UCSD-AML1 (cell line): ENCODE measurements around the gene KIF26B.
"Not testable (repeated sequence)": the region's sequence is repeated elsewhere in the genome, so short reads cannot be mapped to it uniquely, and the experiment has no call there.

Experiments used
- DNase-seq: peaks from one replicate; lab custom pipeline; 2025; ENCODE audit not compliant: unreplicated experiment; lab: John Stamatoyannopoulos, UW

Gene KIF26B

DNA sequence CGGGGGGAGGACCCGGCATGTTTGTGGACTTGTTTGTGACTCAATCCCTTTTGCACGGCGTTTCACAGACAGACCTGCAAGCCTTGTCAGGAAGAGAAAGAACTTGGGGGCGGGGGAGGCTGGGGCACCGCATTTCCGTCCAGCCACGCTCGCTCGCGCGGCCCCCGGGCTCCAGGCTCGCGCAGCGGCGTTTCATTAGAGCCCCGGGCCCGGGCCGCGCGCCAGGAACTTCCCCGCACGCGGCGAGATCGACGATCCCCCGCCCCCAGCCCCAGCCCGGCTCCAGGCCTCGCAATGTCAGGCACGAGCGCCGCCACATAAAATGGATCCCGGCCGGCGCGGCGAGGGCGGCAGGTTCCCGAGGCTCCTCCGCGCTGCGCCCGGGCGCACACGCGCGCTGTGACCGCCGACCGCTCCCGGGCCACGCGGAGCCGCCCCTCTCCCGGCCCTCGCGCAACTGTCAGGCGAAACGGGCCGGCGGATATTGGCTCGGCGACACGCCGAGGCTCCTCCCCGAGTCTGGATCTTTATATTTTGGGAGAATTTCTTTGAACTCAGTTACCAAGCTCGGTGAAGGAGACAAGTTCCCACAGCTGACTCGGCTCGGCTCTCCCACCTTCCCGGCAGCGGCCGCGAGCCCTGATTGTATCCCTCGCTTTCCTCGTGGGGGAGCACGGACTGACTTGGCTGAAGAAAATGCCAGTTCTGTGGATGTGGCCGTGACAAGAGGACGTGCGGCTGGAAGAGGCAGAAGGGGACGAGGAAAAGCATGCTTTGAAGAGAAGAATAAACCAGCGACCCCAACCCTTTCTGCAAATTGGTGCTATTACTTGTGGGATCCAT lies at the start of gene KIF26B:
Gene KIF26B (plus strand): TSS at position 557 of the 843 bp plus-strand sequence. CDS start 440 bp downstream, outside the sequence.
- DNase-seq: peak; percentile 59

DNA sequence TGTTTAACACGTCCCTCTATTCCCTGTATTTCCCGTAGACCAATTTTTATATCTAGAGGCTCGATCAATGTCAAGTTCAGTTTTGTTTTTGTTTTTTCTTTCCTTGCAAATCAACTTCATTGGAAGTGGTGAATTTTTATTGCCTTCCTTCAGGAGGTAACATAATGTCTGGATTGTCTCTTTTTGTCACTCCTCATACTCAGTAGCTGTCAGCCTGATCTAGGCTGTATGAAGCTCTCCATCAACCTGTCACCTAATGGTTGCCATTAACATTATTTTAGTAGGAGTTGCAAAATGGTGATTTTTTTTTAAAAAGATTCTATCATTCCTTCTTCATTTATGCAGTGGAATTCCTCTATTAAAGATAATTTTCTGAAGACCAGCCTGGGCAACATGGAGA lies 49.7 kb upstream of the KIF26B start:
- DNase-seq: no peak

DNA sequence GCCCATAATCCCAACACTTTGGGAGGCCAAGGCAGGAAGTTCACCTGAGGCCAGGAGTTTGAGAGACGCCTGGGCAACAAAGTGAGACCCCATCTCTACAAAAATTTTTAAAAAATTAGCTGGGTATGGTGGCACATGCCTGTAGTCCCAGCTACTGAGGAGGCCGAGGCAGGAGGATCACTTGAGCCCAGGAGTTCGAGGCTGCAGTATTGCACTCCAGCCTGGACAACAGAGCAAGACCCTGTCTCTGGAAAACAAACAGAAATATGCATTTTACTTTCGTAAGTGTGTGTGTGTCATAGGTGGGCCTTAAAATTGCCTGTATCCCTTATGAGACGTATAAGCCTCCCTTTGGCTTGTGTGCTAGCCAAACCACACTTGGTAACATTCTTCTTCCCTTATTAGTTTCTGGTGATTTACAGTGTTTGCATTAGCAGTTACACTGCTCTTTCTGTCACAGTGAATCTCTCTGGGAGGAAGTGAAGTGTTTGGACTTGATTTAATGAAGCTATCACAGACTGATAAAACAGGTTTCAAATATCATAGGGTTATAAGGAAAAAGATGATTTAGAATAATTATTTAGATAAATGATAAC lies 48.9 kb upstream of the KIF26B start:
- DNase-seq: no peak

DNA sequence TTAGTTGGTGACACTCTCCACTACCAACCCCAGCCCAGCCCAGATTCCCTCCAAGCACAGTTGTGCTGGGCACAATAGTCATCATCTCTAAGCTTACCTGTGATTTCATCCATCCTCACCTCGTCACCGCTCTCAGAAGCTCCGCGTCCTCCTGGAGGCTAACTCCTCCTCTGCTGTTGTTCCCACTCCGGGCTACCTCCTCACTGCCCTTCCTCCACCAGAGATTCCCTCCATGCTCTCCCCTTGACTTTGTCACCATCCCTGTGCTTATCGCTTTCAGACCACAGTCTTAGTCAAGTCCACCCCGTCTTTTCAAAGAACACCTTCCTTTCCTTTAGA lies 47.0 kb upstream of the KIF26B start:
- DNase-seq: no peak

DNA sequence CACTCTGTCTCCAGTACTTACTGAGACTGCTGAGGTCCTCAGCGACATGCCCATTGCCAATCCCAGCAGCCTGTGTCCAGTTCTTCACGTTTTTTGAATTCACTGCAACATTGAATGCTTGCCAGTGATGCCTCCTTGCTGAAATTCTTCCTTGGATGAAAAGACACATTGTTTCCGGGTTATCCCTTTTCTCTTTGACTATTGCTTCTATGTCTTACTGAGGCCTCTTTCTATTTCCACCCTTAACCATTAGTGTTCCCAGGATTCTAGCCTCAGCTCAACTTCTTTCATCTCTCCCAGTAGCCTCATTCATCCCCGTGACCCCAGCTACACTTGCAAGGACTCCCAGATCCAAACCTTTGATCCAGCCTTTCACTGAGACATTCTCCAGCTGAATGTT lies 46.5 kb upstream of the KIF26B start:
- DNase-seq: no peak

DNA sequence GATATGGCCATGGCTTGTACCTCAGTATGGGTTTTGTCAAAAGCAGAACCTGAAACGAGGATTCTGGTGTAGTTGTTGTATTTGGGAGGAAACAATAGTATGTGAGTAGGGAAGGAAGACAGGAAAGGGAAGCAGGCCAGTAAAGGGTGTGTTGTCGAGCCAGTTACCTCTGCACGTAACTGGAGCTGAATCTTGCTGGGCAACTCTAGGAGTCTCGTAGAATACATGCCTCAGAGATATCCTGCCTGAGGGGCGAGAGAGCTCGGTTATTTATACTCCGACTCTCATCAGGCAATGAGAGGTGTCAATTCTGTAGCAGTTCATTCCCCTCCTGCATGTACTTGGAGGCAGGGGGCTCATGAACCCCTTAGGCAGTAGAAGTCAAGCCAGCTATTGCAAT lies 45.9 kb upstream of the KIF26B start:
- no peak for DNase-seq

DNA sequence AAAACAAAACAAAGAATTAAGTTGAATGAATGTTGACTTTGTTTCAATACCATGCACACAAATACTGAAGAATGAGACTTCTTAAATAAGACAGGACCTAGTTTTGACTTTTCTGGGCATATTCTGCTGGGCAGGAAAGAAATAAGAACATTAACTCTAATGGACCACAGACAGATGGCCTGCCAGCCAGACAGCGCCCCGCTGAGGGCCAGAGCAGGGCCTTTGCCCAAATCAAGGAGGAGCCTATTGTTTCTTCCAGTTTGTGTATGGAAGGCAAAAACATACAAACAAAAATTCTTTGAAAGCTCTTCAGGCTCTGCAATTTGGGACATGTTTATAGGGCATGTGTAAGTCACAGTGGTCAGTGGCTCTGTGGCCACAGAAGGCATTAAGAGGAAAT lies 44.4 kb upstream of the KIF26B start:
- no peak for DNase-seq

DNA sequence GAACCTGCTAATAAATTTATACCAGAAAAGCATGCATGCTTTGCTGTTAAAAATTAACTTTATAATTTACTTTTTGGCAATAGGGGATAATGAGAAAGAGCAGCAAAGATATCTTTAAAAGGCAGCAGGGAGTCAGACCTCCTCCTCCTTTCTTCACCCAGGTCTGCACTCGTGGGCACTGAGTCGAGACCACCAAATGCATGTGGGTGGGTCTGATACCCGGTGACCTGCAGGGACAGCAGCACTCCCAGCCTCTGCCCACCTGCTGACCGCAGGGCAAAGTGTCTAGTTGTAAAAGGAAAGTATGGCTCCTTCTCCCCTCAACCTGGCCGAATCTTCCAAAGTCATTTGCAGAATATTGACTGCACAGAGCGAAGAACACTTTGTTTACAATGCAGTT lies 43.7 kb upstream of the KIF26B start:
- no peak for DNase-seq

DNA sequence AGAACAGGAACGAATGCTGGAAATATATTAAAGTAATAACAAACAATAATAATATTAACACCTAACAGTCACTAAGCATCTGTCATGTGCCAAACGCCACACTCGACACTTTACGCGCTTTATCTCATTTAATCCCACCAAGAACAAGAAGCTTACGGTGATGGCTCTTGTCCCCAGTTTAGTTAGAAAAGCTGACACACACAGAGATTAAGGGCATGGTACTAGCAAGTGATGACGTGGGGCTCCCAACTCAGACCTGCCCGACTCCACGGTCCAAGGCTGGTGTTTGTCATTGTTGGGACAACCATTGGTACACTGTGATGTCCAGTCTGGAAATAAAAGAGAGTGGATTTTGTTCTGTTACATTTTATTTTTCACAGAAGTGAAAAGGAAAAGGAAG lies 41.1 kb upstream of the KIF26B start:
- DNase-seq: no peak

DNA sequence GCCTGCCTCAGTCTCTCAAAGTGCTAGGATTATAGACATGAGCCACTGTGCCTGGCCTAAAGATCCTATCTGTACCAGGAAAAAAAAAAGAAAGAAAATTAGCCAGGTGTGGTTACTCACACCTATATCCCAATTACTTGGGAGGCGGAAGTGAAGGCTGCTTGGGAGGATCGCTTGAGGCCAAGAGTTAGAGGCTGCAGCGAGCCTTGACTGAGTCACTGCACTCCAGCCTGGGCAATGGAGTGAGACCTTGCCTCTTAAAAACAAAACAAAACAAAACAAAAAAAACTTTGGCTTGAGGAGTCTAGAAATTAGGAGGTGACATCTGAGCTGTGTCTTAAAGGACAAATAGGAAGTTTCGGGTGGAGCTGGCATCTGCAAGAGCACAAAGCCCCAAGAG lies 38.7 kb upstream of the KIF26B start:
- DNase-seq: no peak

DNA sequence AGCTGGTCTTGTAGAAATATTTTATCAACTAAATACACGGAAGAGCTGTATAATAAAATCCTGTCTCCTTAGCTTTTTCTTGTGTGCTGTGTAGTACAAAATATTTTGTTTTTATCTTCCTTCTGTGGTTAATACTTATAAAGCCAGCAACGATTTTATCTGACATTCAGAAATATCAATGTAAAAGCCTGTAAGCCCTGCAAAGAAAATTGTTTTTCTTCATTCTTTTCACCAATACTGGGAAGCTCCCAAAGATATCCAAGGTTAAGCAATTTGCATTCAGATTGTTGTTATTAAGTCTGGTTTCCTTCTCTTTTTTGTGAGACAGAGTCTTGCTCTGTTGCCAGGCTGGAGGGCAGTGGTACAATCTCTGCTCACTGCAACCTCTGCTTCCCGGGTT lies 38.0 kb upstream of the KIF26B start:
- no peak for DNase-seq

DNA sequence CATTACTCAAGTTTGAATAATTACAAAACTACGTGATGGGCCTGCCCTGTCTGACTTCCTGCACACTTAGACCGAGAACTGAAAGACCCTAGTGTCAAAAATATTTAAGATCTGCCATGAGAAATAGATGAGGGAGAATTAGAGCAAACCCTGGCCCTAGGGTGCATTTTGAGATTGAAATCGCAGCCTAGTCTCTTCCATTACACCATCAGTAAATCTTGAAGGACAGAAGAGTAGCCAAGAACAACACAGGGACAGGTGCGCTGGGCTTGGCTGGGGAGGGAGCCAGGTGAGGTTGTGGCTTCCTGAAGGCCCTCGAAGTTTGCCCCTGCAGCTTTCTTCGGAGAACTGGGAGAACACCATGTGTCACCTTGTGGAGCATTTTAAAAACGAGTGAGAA lies 36.7 kb upstream of the KIF26B start:
- no peak for DNase-seq

DNA sequence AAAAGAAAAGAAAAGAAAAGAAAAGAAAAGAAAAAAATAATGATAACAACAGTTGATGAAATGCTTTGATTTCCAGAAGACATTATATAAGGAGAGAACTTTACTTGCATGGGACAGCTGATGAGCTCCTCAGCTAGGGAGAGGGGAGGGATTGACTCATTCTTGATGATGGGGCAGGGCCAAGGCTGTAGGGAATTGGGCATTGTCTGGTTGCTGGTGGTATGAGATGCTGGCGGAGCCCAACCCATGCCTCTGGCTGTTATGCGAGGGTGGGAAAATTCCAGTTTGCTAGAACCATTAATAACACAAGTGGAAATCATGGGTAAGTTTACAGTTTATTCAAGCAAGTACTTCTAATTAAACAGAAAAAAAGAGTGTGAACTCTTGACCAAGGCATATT lies 36.0 kb upstream of the KIF26B start:
- DNase-seq: no peak

DNA sequence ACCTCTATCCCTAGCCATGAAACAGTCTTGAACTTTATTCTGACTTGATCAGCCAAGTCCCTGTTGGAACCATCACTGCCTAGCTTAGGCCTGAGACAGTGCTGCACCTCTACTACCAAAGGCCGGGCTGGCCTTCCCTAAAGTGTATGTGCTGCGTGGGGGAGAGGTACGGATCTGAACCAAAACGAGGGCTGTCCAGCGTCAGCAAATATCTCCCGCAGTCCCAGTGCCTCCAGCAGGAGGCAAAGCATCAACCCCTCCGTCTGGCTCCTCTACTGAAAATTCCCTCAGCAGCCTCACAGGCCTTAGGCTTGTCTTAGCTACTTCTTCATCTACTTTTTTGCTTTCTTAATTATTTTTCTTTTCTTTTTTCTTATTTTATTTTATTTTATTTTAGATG lies 33.3 kb upstream of the KIF26B start:
- DNase-seq: no peak

DNA sequence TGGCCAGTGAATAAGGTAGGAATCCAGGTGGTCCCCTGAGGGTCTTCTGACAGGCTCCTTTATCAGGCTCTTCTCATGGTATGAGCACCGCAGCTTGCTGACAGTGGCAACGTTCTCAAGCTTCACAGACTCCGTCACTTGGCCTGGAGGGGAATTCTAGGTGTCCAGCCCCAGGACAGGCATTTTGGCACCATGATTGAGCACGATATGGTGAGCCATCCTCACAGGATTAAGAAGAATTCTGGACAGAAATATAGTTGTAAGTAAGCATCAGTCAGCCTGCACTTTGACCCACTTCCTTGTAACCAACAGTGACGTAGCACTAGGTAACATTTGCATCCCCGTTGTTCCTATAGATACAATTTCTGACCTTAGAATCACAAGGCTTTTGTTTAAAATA lies 30.5 kb upstream of the KIF26B start:
- DNase-seq: no peak

DNA sequence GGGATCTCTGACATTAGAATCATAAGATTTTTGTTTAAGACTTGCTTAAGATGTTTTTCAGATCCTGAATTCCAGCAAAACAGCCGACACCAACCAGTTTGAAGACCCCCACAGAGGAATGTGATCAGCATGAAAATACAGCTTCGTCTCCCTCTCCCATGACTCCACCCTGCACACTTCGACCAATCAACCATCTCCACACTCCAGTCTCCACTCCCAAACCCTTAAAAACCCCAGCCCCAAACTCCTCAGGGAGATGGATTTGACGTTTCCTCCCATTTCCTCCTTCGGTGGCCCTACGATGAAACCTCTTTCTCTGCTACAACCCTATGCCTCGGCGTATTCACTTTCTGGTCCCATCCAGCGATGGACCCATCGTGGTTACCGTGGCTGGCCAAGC lies 30.1 kb upstream of the KIF26B start:
- DNase-seq: no peak

DNA sequence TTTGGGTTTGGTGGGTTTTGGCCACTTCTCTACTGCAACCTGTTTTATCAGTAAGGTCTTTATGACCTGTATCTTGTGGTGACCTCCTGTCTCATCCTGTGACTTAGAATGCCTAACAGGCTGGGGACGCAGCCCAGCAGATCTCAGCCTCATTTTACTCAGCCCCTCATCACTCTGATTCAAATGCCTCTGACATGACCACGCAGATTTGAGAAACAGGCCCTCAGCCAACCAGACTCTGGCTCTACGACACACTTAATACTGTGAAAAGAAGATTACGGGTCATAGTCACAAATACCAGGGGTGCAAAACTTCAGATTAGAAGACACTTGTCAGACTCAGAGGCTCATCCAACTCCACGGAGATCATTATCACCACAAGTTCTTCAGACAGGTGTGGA lies 28.3 kb upstream of the KIF26B start:
- no peak for DNase-seq

DNA sequence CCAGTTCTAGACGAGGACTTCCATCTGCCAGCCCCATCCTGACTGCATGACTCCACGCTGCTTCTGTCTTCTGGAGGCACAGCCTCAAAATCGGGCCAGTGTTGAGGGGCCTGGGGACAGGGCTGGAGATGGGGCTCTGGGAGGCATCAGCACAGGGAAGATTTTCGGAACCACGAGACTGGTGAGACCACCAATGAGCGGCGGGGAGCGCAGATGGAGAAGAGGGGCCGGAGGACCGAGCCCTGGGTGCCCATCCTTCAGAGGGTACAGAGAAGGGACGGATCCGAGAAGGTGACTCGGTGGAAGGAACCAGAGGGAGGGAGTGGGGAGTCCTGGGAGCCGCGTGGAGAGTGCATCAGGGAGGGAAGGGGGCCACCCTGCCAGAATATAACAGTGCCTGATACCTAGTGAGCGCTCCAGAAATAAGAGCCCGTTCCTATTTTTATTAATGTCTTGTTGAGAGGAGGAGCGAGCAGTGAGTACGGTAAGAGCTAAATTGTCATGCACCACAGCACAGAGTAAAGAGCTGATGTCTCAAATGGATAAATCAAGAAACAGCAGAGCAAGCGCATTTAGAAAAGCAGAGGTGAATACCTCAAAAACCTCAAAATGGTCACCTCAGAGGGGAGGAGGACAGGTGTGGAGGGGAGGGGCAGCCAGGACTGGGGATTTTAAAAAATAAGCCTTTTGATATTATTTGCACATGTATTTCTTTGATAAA lies 26.2 kb upstream of the KIF26B start:
- no peak for DNase-seq

DNA sequence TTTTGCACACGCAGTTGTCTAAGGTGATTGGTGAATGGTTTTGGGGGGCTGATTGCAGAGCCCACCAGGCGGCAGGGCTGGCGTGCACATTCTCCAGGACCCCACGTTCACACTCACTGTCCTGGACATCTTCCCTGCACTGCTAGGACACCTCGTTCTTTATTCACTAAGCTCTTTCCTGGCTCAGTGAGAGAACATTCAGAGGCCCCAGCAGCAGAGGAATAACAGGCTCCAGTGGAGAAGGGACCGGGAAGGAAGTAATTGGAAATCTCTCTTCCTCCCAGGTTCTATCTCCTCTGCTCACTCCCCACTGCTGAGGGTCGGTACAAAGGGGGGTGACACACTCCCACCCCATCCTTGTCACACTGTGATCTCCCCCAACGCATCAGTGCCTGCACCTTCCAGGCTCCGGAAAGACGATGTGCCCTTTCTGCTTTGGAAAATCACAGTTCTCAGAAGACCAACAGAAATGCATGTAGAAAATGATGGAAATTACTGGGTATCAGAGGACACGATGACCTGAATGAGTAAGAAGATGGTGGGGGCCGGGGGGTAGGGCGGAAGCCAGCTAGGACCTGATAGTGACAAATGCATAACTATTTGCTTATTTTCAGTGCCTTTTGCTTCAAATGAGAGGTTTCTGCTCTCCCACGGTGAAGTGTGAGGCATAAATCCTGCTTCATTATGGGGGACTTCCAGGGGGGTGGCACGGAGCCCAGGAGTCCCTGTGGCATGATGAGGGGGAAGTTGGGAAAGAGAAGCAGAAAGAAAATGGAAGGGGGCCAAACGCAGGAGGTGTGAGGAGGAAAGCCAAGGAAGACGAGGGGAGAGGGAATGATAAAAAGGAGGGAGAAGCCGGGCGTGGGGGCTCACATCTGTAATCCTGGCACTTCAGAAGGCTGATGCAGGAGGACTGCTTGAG lies 25.2 kb upstream of the KIF26B start:
- no peak for DNase-seq

DNA sequence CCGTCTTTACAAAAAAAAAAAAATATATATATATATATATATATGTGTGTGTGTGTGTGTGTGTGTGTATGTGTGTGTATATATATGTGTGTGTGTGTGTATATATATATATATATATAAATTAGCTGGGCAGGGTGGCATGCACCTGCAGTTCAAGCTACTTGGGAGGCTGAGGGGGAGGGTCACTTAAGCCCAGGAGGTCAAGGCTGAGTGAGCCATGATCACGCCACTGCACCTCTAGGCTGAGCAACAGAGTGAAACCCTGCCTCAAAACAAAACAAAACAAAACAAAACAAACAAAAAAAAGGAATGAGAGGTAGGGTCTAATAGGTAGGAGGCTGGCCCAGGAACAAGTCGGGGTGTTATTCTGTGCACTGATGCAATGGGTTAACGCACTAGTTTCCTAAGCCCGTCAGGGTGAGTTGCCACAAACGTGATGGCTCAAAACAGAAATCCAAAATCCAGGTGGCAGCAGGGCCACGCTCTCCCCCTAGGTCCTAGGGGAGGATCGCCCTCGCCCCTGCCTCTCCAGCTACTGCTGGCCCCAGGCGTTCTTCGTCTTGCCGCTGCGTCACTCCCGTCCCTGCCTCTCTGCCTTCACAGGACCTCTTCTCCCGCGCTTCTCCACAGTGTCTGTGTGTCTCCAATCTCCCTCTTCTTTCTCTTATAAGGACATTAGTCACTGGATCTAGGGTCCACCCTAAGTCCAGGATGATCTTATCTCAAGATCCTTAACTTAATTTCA lies 24.3 kb upstream of the KIF26B start:
- DNase-seq: not testable (repeated sequence)

DNA sequence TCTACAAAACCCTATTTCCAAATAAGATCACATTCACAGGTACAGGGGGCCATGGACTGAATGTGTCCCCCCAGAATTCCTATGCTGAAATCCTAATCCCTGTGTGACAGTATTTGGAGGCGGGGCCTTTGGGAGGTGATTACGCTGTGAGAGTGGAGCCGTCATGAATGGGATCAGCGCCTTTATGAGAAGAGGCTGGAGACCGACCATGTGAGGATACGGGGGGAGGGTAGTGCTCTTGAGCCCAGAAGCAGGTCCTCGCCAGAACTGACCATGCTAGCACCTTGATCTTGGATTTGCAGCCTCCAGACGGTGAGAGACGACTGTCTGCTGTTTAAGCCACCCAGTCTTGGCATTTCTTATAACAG lies 23.8 kb upstream of the KIF26B start:
- DNase-seq: no peak
